Calu3 (cell line): Measurements from ENCODE around the gene ARID1B. TPM values are rescaled to one million over a fixed set of nuclear protein-coding genes. Genes with fewer than 3 reads are reported as not detected.

ENCODE experiments used
- BruUV-seq: library from RNA; stranded (reverse); fragments of 400-500 nt; replicated peaks from 2 replicates; lab custom pipeline; 2021; lab: Mats Ljungman, UMichigan
- CTCF ChIA-PET: fragments of 300-600 bp; sonication (Branson Sonifier 250); formaldehyde crosslinking; loops from one replicate; lab custom pipeline; 2022; ENCODE audit warnings: antibody characterized with exemption; lab: Charles Lee
- DNase-seq: peaks from one replicate; pipeline ENCODE4 v3.0.0; 2022
- H3K27ac Mint-ChIP-seq: one replicate; pipeline ENCODE4 v1.8.0; 2022; ENCODE audit warnings: mixed read lengths; ENCODE audit not compliant: unreplicated experiment
- H3K27me3 Mint-ChIP-seq: one replicate; pipeline ENCODE4 v1.8.0; 2022; ENCODE audit warnings: mixed read lengths; ENCODE audit not compliant: unreplicated experiment
- H3K36me3 Mint-ChIP-seq: one replicate; pipeline ENCODE4 v1.8.0; 2022; ENCODE audit warnings: mild to moderate bottlenecking, moderate library complexity, mixed read lengths; ENCODE audit not compliant: insufficient read depth, unreplicated experiment
- H3K4me1 Mint-ChIP-seq: one replicate; pipeline ENCODE4 v1.8.0; 2022; ENCODE audit warnings: mild to moderate bottlenecking, low read depth, mixed read lengths; ENCODE audit not compliant: unreplicated experiment
- H3K4me3 Mint-ChIP-seq: one replicate; pipeline ENCODE4 v1.8.0; 2022; ENCODE audit warnings: mild to moderate bottlenecking, low read depth, moderate library complexity, mixed read lengths; ENCODE audit not compliant: unreplicated experiment
- H3K9me3 Mint-ChIP-seq: one replicate; pipeline ENCODE4 v1.8.0; 2022; ENCODE audit warnings: low read depth, mixed read lengths; ENCODE audit not compliant: unreplicated experiment
- intact Hi-C: fragments of 100-400 bp; cut with micrococcal nuclease; formaldehyde crosslinking; loops from one replicate; pipeline ENCODE4 v1.10.0; 2022; ENCODE audit not compliant: unreplicated experiment
- total RNA-seq: library from RNA; stranded (reverse); gene quantifications from 2 replicates; pipeline ENCODE4 v1.2.3, GENCODE V29; 2022
- TF ChIP-seq, protein P1 (sequence below): fragments of 200-600 bp; IDR thresholded peaks from one replicate; pipeline ENCODE4 v1.8.0; 2022; ENCODE audit warnings: antibody characterized with exemption; ENCODE audit not compliant: unreplicated experiment

ARID1B gene
- total RNA-seq, 1 experiment from 2014 or later, result 53.5 TPM

DNA sequence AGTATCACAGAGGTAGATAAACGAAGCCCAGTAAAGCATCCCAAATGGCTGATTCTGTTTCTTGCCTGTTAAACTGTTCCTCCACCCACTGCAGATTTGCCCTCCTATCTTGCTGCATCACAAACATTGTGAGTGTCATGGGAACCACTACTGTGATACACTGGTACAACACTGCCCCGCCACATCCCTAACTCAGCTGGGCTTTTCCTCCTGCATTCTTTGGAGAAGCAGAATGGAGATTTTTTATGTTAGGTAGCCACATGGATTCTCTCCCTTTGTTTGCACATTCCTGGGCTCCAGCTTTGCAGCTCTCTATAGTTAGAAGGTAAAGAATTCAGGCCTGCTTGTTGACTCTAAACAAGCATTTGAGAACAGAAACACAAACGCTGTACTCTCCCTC is 312.1 kb downstream of the ARID1B start:
- intact Hi-C loops, result no loop called here
- BruUV-seq, result no TSS peak
- no peaks in the 10 kb centered on the region for H3K36me3 Mint-ChIP-seq
- H3K4me1 Mint-ChIP-seq, result no peaks in the 10 kb centered on the region
- no peak for DNase-seq
- H3K27me3 Mint-ChIP-seq, result no peaks in the 10 kb centered on the region
- no peak overlapping the region for H3K4me3 Mint-ChIP-seq
- TF ChIP-seq, protein P1, sequence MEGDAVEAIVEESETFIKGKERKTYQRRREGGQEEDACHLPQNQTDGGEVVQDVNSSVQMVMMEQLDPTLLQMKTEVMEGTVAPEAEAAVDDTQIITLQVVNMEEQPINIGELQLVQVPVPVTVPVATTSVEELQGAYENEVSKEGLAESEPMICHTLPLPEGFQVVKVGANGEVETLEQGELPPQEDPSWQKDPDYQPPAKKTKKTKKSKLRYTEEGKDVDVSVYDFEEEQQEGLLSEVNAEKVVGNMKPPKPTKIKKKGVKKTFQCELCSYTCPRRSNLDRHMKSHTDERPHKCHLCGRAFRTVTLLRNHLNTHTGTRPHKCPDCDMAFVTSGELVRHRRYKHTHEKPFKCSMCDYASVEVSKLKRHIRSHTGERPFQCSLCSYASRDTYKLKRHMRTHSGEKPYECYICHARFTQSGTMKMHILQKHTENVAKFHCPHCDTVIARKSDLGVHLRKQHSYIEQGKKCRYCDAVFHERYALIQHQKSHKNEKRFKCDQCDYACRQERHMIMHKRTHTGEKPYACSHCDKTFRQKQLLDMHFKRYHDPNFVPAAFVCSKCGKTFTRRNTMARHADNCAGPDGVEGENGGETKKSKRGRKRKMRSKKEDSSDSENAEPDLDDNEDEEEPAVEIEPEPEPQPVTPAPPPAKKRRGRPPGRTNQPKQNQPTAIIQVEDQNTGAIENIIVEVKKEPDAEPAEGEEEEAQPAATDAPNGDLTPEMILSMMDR, result no peak
- no peak overlapping the region for H3K27ac Mint-ChIP-seq
- no peaks in the 10 kb centered on the region for H3K9me3 Mint-ChIP-seq
- CTCF ChIA-PET, result no interaction called here

DNA sequence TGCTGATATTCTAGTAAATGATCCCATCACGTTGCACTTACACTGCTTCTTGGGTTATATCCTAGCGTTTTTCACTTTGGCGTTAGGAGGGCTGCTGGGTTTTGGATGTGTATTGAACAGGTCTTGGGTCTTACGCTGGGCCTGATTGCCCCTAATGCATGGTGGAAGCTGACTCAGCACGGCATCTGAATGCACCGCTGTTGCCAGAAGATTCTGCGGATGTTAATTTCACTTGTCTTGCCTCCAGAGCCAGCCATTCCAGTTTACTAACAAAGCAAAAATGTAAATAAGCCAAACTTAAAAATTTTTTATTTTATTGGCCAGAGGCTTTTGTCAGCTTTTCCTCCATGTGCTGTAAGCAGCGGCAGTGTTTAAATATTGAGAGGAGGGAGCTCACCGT is 312.7 kb downstream of the ARID1B start:
- TF ChIP-seq, protein P1, result no peak
- intact Hi-C loops, result no loop called here
- BruUV-seq, result no TSS peak

DNA sequence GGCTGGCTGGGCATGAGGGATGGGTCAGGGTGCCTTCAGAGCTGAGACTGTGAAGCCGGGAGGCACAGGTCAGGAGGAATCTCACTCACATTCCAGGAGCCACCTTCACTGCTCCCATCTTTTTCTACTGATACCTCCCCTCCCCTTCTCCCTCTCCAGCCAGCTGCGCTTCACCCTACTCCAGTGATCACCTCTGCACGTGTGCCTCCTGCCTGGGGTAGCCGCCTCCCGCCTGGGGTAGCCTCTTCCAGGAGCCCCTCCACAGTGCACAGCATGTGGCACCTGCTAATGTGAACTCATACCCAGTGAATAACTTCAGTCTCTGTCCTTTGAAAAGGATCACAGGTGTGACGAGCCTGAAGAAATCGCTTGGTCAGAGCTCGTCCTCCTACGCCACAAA is 313.6 kb downstream of the ARID1B start:
- no peak overlapping the region for H3K4me3 Mint-ChIP-seq
- DNase-seq, result no peak
- no peaks in the 10 kb centered on the region for H3K27me3 Mint-ChIP-seq
- TF ChIP-seq, protein P1, result no peak
- no peaks in the 10 kb centered on the region for H3K36me3 Mint-ChIP-seq
- CTCF ChIA-PET, result no interaction called here
- no peak overlapping the region for H3K27ac Mint-ChIP-seq
- H3K4me1 Mint-ChIP-seq, result no peaks in the 10 kb centered on the region
- no peaks in the 10 kb centered on the region for H3K9me3 Mint-ChIP-seq
- BruUV-seq, result no TSS peak
- intact Hi-C loops, result no loop called here

More for the DNA sequence above, 312.7 kb downstream of the ARID1B start:
- Mint-ChIP-seq H3K36me3 (no peaks in the 10 kb centered on the region), H3K27ac (no peak overlapping the region), H3K27me3 (no peaks in the 10 kb centered on the region), H3K4me3 (no peak overlapping the region), H3K4me1 (no peaks in the 10 kb centered on the region), H3K9me3 (no peaks in the 10 kb centered on the region)
- DNase-seq, result no peak
- CTCF ChIA-PET, result no interaction called here

DNA sequence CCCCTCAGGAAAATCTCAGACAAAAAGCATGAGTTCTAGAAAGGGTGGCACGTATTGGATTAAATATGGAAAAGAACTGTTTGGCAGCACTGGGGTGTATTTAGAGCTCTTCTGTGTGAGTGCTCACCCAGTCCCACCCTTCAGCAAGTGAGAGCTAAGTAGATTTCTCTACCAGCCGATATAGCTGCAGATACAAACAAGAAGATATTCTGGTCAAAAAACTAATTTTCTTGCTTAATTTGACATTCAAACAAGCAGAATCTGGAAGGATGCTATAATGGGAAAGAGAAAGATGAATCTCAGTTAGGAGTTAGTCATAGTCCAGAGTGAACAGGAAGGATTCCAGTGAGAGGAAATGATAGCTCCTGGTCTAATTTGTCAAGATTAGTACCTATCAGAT is 314.1 kb downstream of the ARID1B start:
- Mint-ChIP-seq H3K4me3 (no peak overlapping the region), H3K9me3 (no peaks in the 10 kb centered on the region), H3K36me3 (peaks cover 2% of the 10 kb centered on the region), H3K27me3 (no peaks in the 10 kb centered on the region), H3K27ac (no peak overlapping the region), H3K4me1 (peaks cover 4% of the 10 kb centered on the region)
- no TSS peak for BruUV-seq
- TF ChIP-seq, protein P1, result no peak
- CTCF ChIA-PET, result no interaction called here
- DNase-seq, result no peak
- intact Hi-C loops, result no loop called here
